Tongue (tissue), 2 donors: Measurements from ENCODE around the gene EFCAB5. TPM values are rescaled to one million over a fixed set of nuclear protein-coding genes. Genes with fewer than 3 reads are reported as not detected.
"Not testable (repeated sequence)": the region's sequence is repeated elsewhere in the genome, so short reads cannot be mapped to it uniquely, and the experiment has no call there.

Source experiments
- DNase-seq: peaks from one replicate; pipeline ENCODE4 v3.0.0-alpha.2; 2015
- total RNA-seq: library from RNA; depleted of rRNA; stranded (reverse); fragments of >200 nt; gene quantifications from one replicate; pipeline ENCODE4 v1.2.3, GENCODE V29; 2014

Gene EFCAB5
- total RNA-seq, 1 donor from 2014 or later = 0.41 TPM

- DNase-seq = no peak
These were observed 64.4 kb downstream of the EFCAB5 start for GRCh38 chr17:30005709-30006320.

GRCh38 chr17:30011934-30012333 lies 70.5 kb downstream of the EFCAB5 start:
- DNase-seq = not testable (repeated sequence)

GRCh38 chr17:30021708-30022317 lies 80.4 kb downstream of the EFCAB5 start:
- DNase-seq = peak; percentile 59

- DNase-seq = not testable (repeated sequence)
These were observed 83.9 kb downstream of the EFCAB5 start for GRCh38 chr17:30025325-30025724.

GRCh38 chr17:30027676-30028075 lies 86.2 kb downstream of the EFCAB5 start:
- DNase-seq = no peak

GRCh38 chr17:30031214-30031869 lies 89.9 kb downstream of the EFCAB5 start:
- no peak for DNase-seq

GRCh38 chr17:30035369-30035768 lies 93.9 kb downstream of the EFCAB5 start:
- no peak for DNase-seq

GRCh38 chr17:30040719-30041518 lies 99.5 kb downstream of the EFCAB5 start:
- not testable (repeated sequence) for DNase-seq

- DNase-seq = no peak
These were observed 100.1 kb downstream of the EFCAB5 start for GRCh38 chr17:30041551-30041950.

- DNase-seq = no peak
These were observed 120.9 kb downstream of the EFCAB5 start for GRCh38 chr17:30062372-30062771.

GRCh38 chr17:30064738-30065137 lies 123.3 kb downstream of the EFCAB5 start:
- DNase-seq = no peak

GRCh38 chr17:30068465-30068864 lies 127.0 kb downstream of the EFCAB5 start:
- no peak for DNase-seq

GRCh38 chr17:30074254-30074653 lies 132.8 kb downstream of the EFCAB5 start:
- no peak for DNase-seq

- no peak for DNase-seq
These were observed 133.3 kb downstream of the EFCAB5 start for GRCh38 chr17:30074730-30075129.

- no peak for DNase-seq
These were observed 141.3 kb downstream of the EFCAB5 start for GRCh38 chr17:30082773-30083172.

GRCh38 chr17:30084788-30085187 lies 143.4 kb downstream of the EFCAB5 start:
- DNase-seq = peak; percentile 21

- no peak for DNase-seq
These were observed 145.5 kb downstream of the EFCAB5 start for GRCh38 chr17:30086896-30087295.

- not testable (repeated sequence) for DNase-seq
These were observed 146.0 kb downstream of the EFCAB5 start for GRCh38 chr17:30087431-30087830.

GRCh38 chr17:30091121-30091670 lies 149.8 kb downstream of the EFCAB5 start:
- DNase-seq = peak; percentile 63

- DNase-seq = peak; percentile 80
These were observed 150.3 kb downstream of the EFCAB5 start for GRCh38 chr17:30091771-30092170.

- no peak for DNase-seq
These were observed 151.5 kb downstream of the EFCAB5 start for GRCh38 chr17:30092886-30093285.

GRCh38 chr17:30093463-30094147 lies 152.2 kb downstream of the EFCAB5 start:
- peak; percentile 87 for DNase-seq
